ENCODE results near the gene SRBD1. TPM values are rescaled to one million over a fixed set of nuclear protein-coding genes. Genes with fewer than 3 reads are reported as not detected.

Gene SRBD1
- total RNA-seq, 1 experiment from 2014 or later: 16.5 TPM

DNA sequence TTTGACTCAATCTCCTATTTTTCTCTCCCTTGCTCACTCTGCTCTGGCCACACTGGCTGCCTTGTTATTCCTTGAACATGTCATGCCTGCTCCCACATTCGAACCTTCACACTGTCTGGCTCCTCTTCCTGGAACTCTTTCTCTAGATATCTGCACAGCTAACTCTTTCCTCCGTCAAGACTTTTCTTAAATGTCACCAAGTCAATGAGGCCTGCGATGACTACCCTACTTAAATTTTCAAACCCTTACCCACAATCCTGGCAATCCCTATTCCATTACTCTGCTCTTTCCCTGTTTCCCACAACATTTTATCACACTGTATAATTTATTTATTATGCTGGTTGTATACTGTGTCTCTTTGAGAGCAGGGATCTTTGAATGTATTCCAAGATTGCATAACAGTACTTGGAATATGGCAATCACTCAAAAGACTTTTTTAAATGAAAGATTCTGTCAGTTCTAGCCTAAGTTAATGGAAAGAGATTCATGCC lies 206.2 kb downstream of the SRBD1 start:
- DNase-seq (ENCODE audit: low spot score): no peak
- in situ Hi-C loops (cut with HindIII; ENCODE audit: low sequenced_read_pairs): no loop called here

GRCh38 chr2:45403036-45403435 lies 208.0 kb downstream of the SRBD1 start:
- in situ Hi-C loops (cut with HindIII; ENCODE audit: low sequenced_read_pairs): no loop called here
- no peak for DNase-seq (ENCODE audit: low spot score)

DNA sequence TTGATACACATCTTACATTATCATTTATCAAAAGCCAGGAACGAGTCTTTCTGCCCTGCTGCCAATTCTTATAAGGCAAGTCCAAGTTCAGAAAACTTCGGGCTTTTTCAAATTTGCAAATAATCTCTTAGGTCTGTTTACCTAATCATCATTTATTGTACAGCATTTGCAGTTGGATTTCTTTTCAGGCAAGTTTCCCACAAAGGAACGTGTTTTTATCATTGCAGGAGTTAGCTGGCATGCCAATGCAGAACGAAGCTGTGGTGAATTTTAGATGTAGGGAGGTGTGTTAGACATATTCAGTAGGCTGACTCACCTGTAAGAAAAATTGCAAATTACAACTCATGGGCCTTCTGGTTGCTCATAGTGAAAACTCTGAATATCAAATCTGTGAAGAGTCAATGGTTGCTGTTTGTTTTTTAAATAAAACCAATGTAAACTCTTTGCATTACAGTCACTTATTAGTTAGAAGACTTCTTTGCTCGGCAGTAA lies 209.6 kb downstream of the SRBD1 start:
- in situ Hi-C loops (cut with HindIII; ENCODE audit: low sequenced_read_pairs): no loop called here
- no peak for DNase-seq (ENCODE audit: low spot score)

GRCh38 chr2:45399040-45399784 lies 211.9 kb downstream of the SRBD1 start:
- in situ Hi-C loops (cut with HindIII; ENCODE audit: low sequenced_read_pairs): no loop called here
- no peak for DNase-seq (ENCODE audit: low spot score)

DNA sequence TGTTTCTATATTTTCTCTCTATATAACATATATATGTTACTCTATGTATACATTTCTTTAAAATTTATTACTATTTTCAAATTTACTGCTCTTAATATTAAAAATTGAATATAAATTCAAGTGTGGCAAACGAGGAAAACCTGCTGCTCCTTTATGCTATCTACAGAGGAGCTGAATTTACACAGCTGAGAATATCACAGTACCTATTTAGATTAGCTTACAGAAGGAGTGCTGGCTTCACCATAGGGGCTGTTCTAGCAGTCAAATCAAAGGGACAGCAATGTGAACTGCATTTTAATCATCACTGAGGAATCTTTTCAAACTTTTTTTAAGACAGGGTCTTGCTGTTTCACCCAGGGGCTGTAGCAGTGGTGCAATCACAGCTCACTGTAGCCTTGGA lies 213.8 kb downstream of the SRBD1 start:
- DNase-seq (ENCODE audit: low spot score): no peak
- in situ Hi-C loops (cut with HindIII; ENCODE audit: low sequenced_read_pairs): no loop called here

DNA sequence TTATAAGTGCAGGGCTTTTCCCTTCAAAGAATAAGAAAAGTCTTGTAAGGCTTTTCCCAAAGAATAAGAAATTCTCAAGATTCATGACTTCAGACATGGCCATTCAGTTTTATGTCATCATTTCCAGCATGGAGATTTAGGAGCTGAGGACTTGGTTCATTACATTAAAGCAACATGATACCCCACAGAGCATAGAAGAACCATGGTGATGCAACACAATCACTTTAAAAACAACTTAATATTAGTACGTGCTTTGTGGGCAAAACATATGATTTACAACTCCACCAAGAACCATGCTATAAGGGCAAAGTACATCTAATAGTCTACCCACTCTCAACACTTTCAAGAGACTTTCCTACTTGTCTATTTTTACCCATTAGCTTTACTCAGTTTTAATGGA lies 214.4 kb downstream of the SRBD1 start:
- no peak for DNase-seq (ENCODE audit: low spot score)
- in situ Hi-C loops (cut with HindIII; ENCODE audit: low sequenced_read_pairs): no loop called here

DNA sequence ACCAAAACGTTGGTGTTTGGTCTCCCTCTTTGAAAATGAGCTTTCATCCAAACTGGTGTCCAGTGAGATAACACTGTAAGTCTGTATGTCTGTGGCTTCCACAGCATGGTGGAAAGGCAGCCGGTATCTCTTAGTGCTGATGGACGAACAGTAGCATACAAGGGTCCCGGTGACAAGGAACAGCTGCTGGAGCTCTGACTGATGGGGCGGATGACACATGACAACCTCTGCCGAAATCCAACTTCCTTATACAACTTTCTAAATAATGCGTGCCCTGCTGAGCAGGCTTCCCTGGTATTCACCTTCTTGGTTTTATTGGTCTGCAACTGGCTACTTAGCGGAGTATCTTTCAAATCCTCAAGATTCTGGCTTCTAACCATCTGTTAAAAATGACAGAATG lies 216.2 kb downstream of the SRBD1 start:
- DNase-seq (ENCODE audit: low spot score): no peak
- in situ Hi-C loops (cut with HindIII; ENCODE audit: low sequenced_read_pairs): no loop called here

GRCh38 chr2:45394216-45394615 lies 216.9 kb downstream of the SRBD1 start:
- in situ Hi-C loops (cut with HindIII; ENCODE audit: low sequenced_read_pairs): no loop called here
- DNase-seq (ENCODE audit: low spot score): no peak

GRCh38 chr2:45391866-45392265 lies 219.2 kb downstream of the SRBD1 start:
- DNase-seq (ENCODE audit: low spot score): no peak
- in situ Hi-C loops (cut with HindIII; ENCODE audit: low sequenced_read_pairs): no loop called here

GRCh38 chr2:45390861-45391260 lies 220.2 kb downstream of the SRBD1 start:
- no peak for DNase-seq (ENCODE audit: low spot score)
- in situ Hi-C loops (cut with HindIII; ENCODE audit: low sequenced_read_pairs): no loop called here

- in situ Hi-C loops (cut with HindIII; ENCODE audit: low sequenced_read_pairs): no loop called here
- no peak for DNase-seq (ENCODE audit: low spot score)
Observed at GRCh38 chr2:45390441-45390840, 220.6 kb downstream of the SRBD1 start.

DNA sequence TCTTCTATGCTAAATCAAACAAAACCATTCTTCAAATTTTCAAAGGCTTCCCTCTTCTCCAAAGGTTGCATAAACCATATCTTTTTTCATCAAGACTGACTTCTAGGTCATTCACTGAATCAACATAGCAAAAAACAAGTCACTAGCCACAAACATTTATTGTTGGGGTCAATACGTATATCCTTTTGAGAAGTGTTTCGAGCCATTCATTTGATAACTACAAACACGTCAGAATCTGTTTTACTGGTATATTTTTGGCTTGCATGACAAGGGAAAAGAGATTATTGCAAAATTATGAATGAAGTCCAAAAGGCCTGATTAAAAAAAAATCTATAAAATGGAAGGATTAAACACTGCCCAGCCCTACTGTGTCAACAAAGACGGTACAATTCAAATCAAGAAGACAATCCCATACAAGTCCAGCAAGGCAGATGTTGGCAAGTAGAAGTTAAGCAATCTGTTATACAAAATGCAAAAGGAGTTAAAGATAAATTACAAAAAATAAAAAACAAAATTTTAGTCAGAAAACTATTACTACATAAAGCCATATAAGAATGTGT lies 222.4 kb downstream of the SRBD1 start:
- no peak for DNase-seq (ENCODE audit: low spot score)
- in situ Hi-C loops (cut with HindIII; ENCODE audit: low sequenced_read_pairs): loop anchor here (5.0 kb wide), 1 partner anchor 34 kb away; no protein-coding TSS in a partner anchor

- no peak for DNase-seq (ENCODE audit: low spot score)
- in situ Hi-C loops (cut with HindIII; ENCODE audit: low sequenced_read_pairs): no loop called here
Observed at GRCh38 chr2:45382744-45383143, 228.3 kb downstream of the SRBD1 start.

GRCh38 chr2:45380131-45380836 lies 230.8 kb downstream of the SRBD1 start:
- no peak for DNase-seq (ENCODE audit: low spot score)
- in situ Hi-C loops (cut with HindIII; ENCODE audit: low sequenced_read_pairs): no loop called here

- DNase-seq (ENCODE audit: low spot score): no peak
- in situ Hi-C loops (cut with HindIII; ENCODE audit: low sequenced_read_pairs): no loop called here
Observed at GRCh38 chr2:45379399-45380087, 231.5 kb downstream of the SRBD1 start.

DNA sequence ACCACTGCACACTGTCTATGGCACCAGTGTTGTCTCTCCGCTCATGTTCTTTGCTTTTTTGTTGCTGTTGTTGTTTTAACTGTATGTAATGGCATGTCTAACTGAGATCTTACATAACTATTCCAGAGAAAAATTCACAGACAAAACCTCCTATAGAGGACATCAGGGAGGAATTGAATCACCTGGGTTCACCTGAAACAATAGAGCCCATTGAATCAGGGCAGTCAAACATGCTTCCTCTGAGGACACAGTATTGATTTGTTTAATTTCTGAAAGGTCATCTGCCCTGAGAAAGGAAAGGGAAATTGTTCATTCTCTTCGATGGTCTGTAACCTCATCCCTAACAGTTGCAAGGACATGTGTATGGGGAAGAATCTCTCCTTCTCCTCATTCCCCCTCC lies 237.5 kb downstream of the SRBD1 start:
- in situ Hi-C loops (cut with HindIII; ENCODE audit: low sequenced_read_pairs): no loop called here
- no peak for DNase-seq (ENCODE audit: low spot score)

- in situ Hi-C loops (cut with HindIII; ENCODE audit: low sequenced_read_pairs): no loop called here
Observed at GRCh38 chr2:45370369-45370768, 240.7 kb downstream of the SRBD1 start.

DNA sequence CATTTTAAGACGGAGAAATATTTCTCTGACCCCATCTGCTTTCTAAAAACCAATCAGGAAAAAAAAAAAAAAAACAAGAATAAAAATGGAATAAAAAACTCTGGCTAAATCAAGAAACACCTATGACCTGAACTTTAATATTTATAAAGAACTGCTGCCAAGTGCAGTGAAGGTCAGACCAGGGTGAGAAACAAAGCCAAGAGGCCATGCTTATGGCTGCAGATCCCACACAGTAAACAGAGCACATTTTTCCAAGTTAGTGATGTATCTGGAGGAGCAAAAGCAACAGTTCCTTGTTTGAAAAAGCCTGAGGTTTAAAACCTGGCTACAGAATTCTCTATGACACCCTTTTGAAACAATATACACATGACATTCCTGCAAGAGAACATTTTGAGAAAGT lies 242.3 kb downstream of the SRBD1 start:
- no peak for DNase-seq (ENCODE audit: low spot score)
- in situ Hi-C loops (cut with HindIII; ENCODE audit: low sequenced_read_pairs): no loop called here

More at GRCh38 chr2:45370369-45370768, 240.7 kb downstream of the SRBD1 start:
- DNase-seq (ENCODE audit: low spot score): no peak

- DNase-seq (ENCODE audit: low spot score): no peak
- in situ Hi-C loops (cut with HindIII; ENCODE audit: low sequenced_read_pairs): no loop called here
Observed at GRCh38 chr2:45361666-45362065, 249.4 kb downstream of the SRBD1 start.

DNA sequence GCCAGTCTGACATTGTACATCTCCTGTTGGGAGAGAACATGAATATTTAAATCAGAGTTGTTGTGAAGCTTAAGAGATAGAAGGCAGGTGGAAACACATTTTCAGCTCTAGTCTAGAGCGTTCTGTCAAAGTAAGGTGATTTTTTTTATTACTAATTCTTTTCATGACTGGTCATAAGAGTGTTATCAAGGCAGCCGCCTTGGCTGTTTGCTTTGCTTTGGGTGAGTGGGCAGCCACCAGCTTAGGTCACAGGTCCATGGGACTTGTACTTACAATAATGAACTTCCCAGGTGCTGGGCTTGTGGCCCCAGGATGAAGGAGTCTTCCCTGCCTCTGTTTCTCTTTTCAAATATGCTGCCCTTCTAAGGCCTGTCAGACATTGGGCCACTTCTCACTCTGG lies 256.3 kb downstream of the SRBD1 start:
- in situ Hi-C loops (cut with HindIII; ENCODE audit: low sequenced_read_pairs): no loop called here
- DNase-seq (ENCODE audit: low spot score): no peak

All from G401 (cell line).